Trophoblast cell (in vitro differentiated cells and primary cell): ENCODE results near the gene CCDC70.

Experiments
- DNase-seq, 2 donors: peaks; one replicate each; pipeline ENCODE4 v3.0.0-alpha.2; 2016
- H2AFZ ChIP-seq: 2 replicates; pipeline ENCODE4 v1.6.1; 2013; ENCODE audit warnings: low read length, moderate library complexity, mild to moderate bottlenecking; ENCODE audit not compliant: insufficient read depth, poor library complexity
- H2AK5ac ChIP-seq: 2 replicates; pipeline ENCODE4 v1.6.1; 2013; ENCODE audit warnings: mild to moderate bottlenecking, low read length
- H2BK120ac ChIP-seq: 2 replicates; pipeline ENCODE4 v1.6.1; 2013; ENCODE audit warnings: low read length, mild to moderate bottlenecking, moderate library complexity; ENCODE audit not compliant: insufficient read depth, poor library complexity
- H2BK12ac ChIP-seq: 2 replicates; pipeline ENCODE4 v1.6.1; 2013; ENCODE audit warnings: mild to moderate bottlenecking, low read length, moderate library complexity
- H2BK5ac ChIP-seq: 2 replicates; pipeline ENCODE4 v1.6.1; 2013; ENCODE audit warnings: low read length, low read depth, moderate library complexity, mild to moderate bottlenecking; ENCODE audit not compliant: poor library complexity
- H3K14ac ChIP-seq: 2 replicates; pipeline ENCODE4 v1.6.1; 2013; ENCODE audit warnings: mild to moderate bottlenecking, low read length
- H3K18ac ChIP-seq: 2 replicates; pipeline ENCODE4 v1.6.1; 2013; ENCODE audit warnings: mild to moderate bottlenecking, low read length
- H3K23ac ChIP-seq: 2 replicates; pipeline ENCODE4 v1.6.1; 2013; ENCODE audit warnings: low read length
- H3K27ac ChIP-seq: 2 replicates; pipeline ENCODE4 v1.5.1; 2013; ENCODE audit warnings: low read depth, mild to moderate bottlenecking, inconsistent platforms, low read length, moderate library complexity
- H3K27me3 ChIP-seq: 2 replicates; pipeline ENCODE4 v1.6.1; 2013; ENCODE audit warnings: inconsistent platforms, mild to moderate bottlenecking, low read length, moderate library complexity; ENCODE audit not compliant: insufficient read depth
- H3K36me3 ChIP-seq, 2 experiments: 1 replicate in 1 of 2; 2 replicates in 1 of 2; pipeline ENCODE4 v1.6.1; 2013; ENCODE audit warnings: low read length in 2 of 2, mild to moderate bottlenecking in 2 of 2, moderate library complexity in 1 of 2; ENCODE audit not compliant: insufficient read depth in 2 of 2, control insufficient read depth in 1 of 2
- H3K4ac ChIP-seq: 2 replicates; pipeline ENCODE4 v1.6.1; 2013; ENCODE audit warnings: low read depth, mild to moderate bottlenecking, low read length, moderate library complexity
- H3K4me1 ChIP-seq, 2 experiments: 1 replicate in 1 of 2; 2 replicates in 1 of 2; pipeline ENCODE4 v1.6.1; 2013; ENCODE audit warnings: low read length in 2 of 2, mild to moderate bottlenecking in 2 of 2, moderate library complexity in 1 of 2; ENCODE audit not compliant: insufficient read depth in 2 of 2, control insufficient read depth in 1 of 2
- H3K4me2 ChIP-seq: 2 replicates; pipeline ENCODE4 v1.6.1; 2013; ENCODE audit warnings: inconsistent platforms, mild to moderate bottlenecking, low read length, moderate library complexity
- H3K4me3 ChIP-seq: 2 replicates; pipeline ENCODE4 v1.5.1; 2013; ENCODE audit warnings: mild to moderate bottlenecking, low read depth, low read length, inconsistent platforms
- H3K79me1 ChIP-seq: one replicate; pipeline ENCODE4 v1.6.1; 2013; ENCODE audit warnings: low read length
- H3K79me2 ChIP-seq: 2 replicates; pipeline ENCODE4 v1.6.1; 2013; ENCODE audit warnings: low read length, mild to moderate bottlenecking; ENCODE audit not compliant: control insufficient read depth, insufficient read depth, poor library complexity
- H3K9ac ChIP-seq: 2 replicates; pipeline ENCODE4 v1.6.1; 2013; ENCODE audit warnings: mild to moderate bottlenecking, low read length
- H3K9me3 ChIP-seq: 2 replicates; pipeline ENCODE4 v1.6.1; 2013; ENCODE audit warnings: low read depth, mild to moderate bottlenecking, control low read depth, inconsistent platforms, low read length; ENCODE audit not compliant: insufficient read depth
- H4K12ac ChIP-seq: 2 replicates; pipeline ENCODE4 v1.6.1; 2013; ENCODE audit warnings: low read depth, mild to moderate bottlenecking, low read length, moderate library complexity
- H4K8ac ChIP-seq: 2 replicates; pipeline ENCODE4 v1.6.1; 2013; ENCODE audit warnings: low read depth, mild to moderate bottlenecking, low read length, moderate library complexity
- H4K91ac ChIP-seq: one replicate; pipeline ENCODE4 v1.6.1; 2013; ENCODE audit warnings: low read depth, mild to moderate bottlenecking, low read length, moderate library complexity
- WGBS: extraction: QIAGEN DNeasy Blood & Tissue Kit; methylation state at CpG from one replicate; pipeline ENCODE4 v1.1.7; 2013; ENCODE audit warnings: missing lambda C conversion rate; ENCODE audit not compliant: insufficient read length, insufficient coverage; ENCODE audit errors: extremely low coverage; 5-methylcytosine and 5-hydroxymethylcytosine counted together

CCDC70 gene

DNA sequence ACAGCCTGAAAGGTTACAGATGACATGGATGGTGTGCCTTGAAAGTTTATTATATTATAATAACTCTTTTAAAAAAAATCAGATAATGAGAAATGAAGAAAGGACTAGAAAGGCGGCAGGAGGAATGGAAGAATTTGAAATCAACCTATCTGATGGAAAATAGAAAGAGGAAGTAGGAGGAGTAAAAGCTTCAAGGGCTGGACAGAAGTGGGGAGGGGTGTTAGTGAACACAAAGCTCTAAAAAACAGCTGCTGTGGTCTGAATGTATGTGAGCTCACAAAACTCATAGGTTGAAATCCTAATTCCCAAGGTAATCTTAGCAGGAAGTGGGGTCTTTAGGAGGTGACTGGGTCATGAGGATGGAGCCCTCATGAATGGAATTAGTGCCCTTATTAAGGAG, 19.5 kb downstream of the CCDC70 start:
- Histone ChIP-seq H3K27ac (no peak overlapping the region), H3K9ac (no peak overlapping the region), H3K4me3 (no peak overlapping the region), H3K18ac (no peak overlapping the region), H2BK12ac (no peak overlapping the region), H2AK5ac (no peak overlapping the region), H2BK5ac (no peak overlapping the region), H4K91ac (no peak overlapping the region), H4K12ac (no peak overlapping the region), H3K79me2 (no peaks in the 10 kb centered on the region), H3K14ac (no peak overlapping the region), H3K27me3 (no peaks in the 10 kb centered on the region), H3K23ac (no peak overlapping the region), H2BK120ac (no peak overlapping the region), H3K4me2 (no peak overlapping the region), H3K36me3 (no peaks in the 10 kb centered on the region), H4K8ac (no peak overlapping the region), H3K4me1 (no peaks in the 10 kb centered on the region), H2AFZ (no peak overlapping the region), H3K4ac (no peak overlapping the region), H3K79me1 (no peaks in the 10 kb centered on the region), H3K9me3 (no peaks in the 10 kb centered on the region)
- no peak for DNase-seq
- WGBS = no CpG with 5 or more reads among the region's 1 CpG

DNA sequence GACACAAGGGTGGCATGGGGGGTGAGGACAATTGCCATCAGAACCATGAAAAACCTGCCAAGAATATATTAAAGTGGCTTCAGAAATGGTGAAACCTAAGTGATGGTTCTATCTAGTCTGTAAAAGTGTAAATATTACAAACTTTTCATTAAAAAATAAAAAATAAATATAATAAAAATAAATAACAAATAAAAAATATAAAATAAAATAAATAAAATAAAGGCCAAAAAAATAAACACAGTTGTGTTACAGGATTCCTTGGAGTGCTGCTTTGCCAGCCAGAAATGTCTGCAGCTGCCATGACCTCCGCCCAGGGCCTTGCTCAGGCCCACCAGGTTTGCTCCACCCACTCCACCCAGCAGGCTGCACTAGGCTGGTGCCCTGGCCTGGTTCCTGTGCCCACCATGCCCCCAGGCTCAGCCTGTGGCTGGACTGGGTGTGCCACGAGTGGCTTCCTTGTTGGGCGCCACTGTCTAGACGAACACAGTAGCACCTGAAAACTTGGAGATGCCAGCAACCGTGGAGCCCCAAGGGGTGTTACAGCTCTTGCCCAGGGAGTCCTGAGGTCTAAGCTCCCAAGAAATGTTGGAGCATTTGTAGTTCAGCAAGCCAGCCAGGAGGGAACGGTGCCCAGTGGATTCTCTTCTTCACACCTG, 20.9 kb downstream of the CCDC70 start:
- H3K79me2 ChIP-seq = no peaks in the 10 kb centered on the region
- no peak overlapping the region for H3K18ac ChIP-seq
- no peak overlapping the region for H4K12ac ChIP-seq
- H4K91ac ChIP-seq = no peak overlapping the region
- H3K9ac ChIP-seq = no peak overlapping the region
- no peak overlapping the region for H2BK12ac ChIP-seq
- H3K14ac ChIP-seq = no peak overlapping the region
- no peaks in the 10 kb centered on the region for H3K36me3 ChIP-seq
- H4K8ac ChIP-seq = no peak overlapping the region
- no peak overlapping the region for H2AFZ ChIP-seq
- no CpG with 5 or more reads among the region's 6 CpGs for WGBS
- no peak overlapping the region for H3K4me2 ChIP-seq
- H2BK5ac ChIP-seq = no peak overlapping the region
- no peak overlapping the region for H3K4ac ChIP-seq
- H3K27me3 ChIP-seq = no peaks in the 10 kb centered on the region
- H2BK120ac ChIP-seq = no peak overlapping the region
- H3K4me1 ChIP-seq = no peaks in the 10 kb centered on the region
- no peak for DNase-seq
- no peak overlapping the region for H3K23ac ChIP-seq
- no peaks in the 10 kb centered on the region for H3K79me1 ChIP-seq
- no peaks in the 10 kb centered on the region for H3K9me3 ChIP-seq
- H3K4me3 ChIP-seq = no peak overlapping the region
- H3K27ac ChIP-seq = no peak overlapping the region
- H2AK5ac ChIP-seq = no peak overlapping the region

GRCh38 chr13:51883226-51883600, 21.4 kb downstream of the CCDC70 start:
- no peak overlapping the region for H3K4me3 ChIP-seq
- H3K18ac ChIP-seq = no peak overlapping the region
- no peaks in the 10 kb centered on the region for H3K27me3 ChIP-seq
- H3K14ac ChIP-seq = no peak overlapping the region
- no peak overlapping the region for H4K91ac ChIP-seq
- H3K9me3 ChIP-seq = no peaks in the 10 kb centered on the region
- no peaks in the 10 kb centered on the region for H3K4me1 ChIP-seq
- H3K79me1 ChIP-seq = no peaks in the 10 kb centered on the region
- H3K9ac ChIP-seq = no peak overlapping the region
- WGBS = no CpG with 5 or more reads among the region's 5 CpGs
- H3K79me2 ChIP-seq = no peaks in the 10 kb centered on the region
- H4K8ac ChIP-seq = no peak overlapping the region
- no peak overlapping the region for H3K27ac ChIP-seq
- no peak for DNase-seq
- H2BK5ac ChIP-seq = no peak overlapping the region
- H3K23ac ChIP-seq = no peak overlapping the region
- no peak overlapping the region for H2BK12ac ChIP-seq
- H2AK5ac ChIP-seq = no peak overlapping the region
- no peak overlapping the region for H4K12ac ChIP-seq
- H3K4ac ChIP-seq = no peak overlapping the region
- no peak overlapping the region for H3K4me2 ChIP-seq
- no peak overlapping the region for H2AFZ ChIP-seq
- H2BK120ac ChIP-seq = no peak overlapping the region
- no peaks in the 10 kb centered on the region for H3K36me3 ChIP-seq

DNA sequence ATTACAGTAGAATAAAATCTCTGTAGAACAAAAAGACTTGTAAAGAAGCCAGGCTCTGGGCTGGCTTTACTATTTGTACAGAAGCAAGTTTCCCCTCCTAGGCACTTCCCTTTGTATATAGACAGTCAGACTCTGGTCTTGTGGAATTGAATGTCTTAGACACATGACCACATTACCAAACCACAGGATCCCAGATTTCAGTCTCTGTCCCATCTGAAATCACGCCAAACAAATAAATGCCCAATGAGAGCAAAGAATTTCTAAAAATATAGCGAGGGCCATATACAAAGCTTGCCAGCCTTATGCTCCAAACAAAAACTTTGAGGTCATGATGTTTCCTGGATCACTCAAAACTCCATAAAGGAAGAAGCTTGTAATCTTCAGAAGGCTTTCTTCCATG, 23.9 kb downstream of the CCDC70 start:
- H3K27ac ChIP-seq = no peak overlapping the region
- H3K9me3 ChIP-seq = no peaks in the 10 kb centered on the region
- no peak overlapping the region for H4K8ac ChIP-seq
- H3K27me3 ChIP-seq = no peaks in the 10 kb centered on the region
- no peak overlapping the region for H2AK5ac ChIP-seq
- H3K4me1 ChIP-seq = no peaks in the 10 kb centered on the region
- H2BK5ac ChIP-seq = no peak overlapping the region
- no peak overlapping the region for H4K12ac ChIP-seq
- H4K91ac ChIP-seq = no peak overlapping the region
- H3K9ac ChIP-seq = no peak overlapping the region
- no peak overlapping the region for H3K4me3 ChIP-seq
- no CpG with 5 or more reads among the region's 2 CpGs for WGBS
- no peak overlapping the region for H3K23ac ChIP-seq
- H3K18ac ChIP-seq = no peak overlapping the region
- H3K4ac ChIP-seq = no peak overlapping the region
- no peak overlapping the region for H2BK120ac ChIP-seq
- H3K4me2 ChIP-seq = no peak overlapping the region
- no peak overlapping the region for H2BK12ac ChIP-seq
- H2AFZ ChIP-seq = no peak overlapping the region
- H3K79me1 ChIP-seq = no peaks in the 10 kb centered on the region
- no peak for DNase-seq
- H3K79me2 ChIP-seq = no peaks in the 10 kb centered on the region
- no peaks in the 10 kb centered on the region for H3K36me3 ChIP-seq
- no peak overlapping the region for H3K14ac ChIP-seq
